RWPE1 (cell line): Measurements from ENCODE around the gene SH3BP4.

Experiments
- CTCF ChIA-PET: fragments of 350-600 bp; sonication (Branson Sonifier 250); formaldehyde crosslinking; extraction: SDS; loops from one replicate; lab custom pipeline; 2021; lab: Yijun Ruan, JAX
- POLR2A ChIA-PET: fragments of 400-600 bp; formaldehyde crosslinking; extraction: SDS; loops from one replicate; lab custom pipeline; 2020; ENCODE audit warnings: antibody characterized with exemption; ENCODE audit not compliant: low non-redundant PET; lab: Yijun Ruan, JAX
- DNase-seq: peaks from one replicate; pipeline ENCODE4 v3.0.0; 2012; ENCODE audit warnings: low spot score
- H3K27ac ChIP-seq: fragments of 450-650 bp; 2 replicates; pipeline ENCODE4 v1.5.1; 2017
- TF ChIP-seq, protein P1 (sequence below): fragments of 450-650 bp; conservative IDR thresholded peaks from 2 replicates; pipeline ENCODE4 v1.5.1; 2017; ENCODE audit warnings: low read depth, mild to moderate bottlenecking

SH3BP4 gene

DNA sequence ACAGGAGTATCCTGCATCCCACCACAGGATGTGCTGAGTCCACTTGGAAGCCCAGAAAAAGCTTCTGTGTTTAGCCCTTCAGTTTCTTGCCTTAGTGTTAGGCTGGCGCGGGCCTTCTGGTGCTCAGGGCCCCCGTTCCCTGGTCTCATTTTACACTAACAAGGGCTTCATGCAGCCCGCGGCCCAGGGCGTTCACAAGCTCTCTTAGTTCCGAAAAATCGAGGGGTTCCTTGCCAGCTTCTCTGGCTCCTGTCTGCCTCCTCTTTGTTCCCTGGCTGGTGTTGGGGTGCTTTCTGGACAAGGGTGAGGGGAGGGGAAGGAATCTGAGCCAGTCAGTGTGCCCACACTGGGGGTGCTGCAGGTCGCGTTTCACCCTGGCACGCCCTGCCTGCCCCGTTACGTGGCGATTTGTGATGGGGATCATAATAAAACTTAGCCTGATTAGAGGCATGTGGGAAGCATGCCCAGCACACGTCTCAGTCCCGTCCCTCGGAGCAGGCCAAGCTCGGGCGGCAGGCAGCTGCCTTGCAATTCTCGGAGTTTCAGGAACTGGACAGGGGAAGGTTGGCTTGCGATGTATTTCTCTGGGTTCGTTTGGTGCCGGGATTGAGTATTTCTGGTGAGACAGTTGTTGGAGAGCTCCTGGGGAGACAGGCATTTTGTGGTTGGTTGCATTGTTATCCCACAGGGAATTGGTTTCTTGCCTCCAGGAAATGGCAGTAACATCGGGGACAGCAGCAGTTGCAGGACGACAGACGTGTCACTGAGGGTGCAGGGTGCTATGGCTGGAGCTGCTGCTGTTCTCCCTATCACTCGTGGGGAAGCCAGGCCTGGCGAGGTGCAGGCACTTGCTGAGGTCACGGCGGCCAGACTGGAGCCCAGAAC, 22.9 kb downstream of the SH3BP4 start:
- ChIA-PET POLR2A (no interaction called here), CTCF (interaction anchor here (0.6 kb wide), 1 partner anchor 91 kb away, joined by 3 read pairs; no protein-coding TSS in a partner anchor)
- no peak for DNase-seq
- TF ChIP-seq, protein P1, sequence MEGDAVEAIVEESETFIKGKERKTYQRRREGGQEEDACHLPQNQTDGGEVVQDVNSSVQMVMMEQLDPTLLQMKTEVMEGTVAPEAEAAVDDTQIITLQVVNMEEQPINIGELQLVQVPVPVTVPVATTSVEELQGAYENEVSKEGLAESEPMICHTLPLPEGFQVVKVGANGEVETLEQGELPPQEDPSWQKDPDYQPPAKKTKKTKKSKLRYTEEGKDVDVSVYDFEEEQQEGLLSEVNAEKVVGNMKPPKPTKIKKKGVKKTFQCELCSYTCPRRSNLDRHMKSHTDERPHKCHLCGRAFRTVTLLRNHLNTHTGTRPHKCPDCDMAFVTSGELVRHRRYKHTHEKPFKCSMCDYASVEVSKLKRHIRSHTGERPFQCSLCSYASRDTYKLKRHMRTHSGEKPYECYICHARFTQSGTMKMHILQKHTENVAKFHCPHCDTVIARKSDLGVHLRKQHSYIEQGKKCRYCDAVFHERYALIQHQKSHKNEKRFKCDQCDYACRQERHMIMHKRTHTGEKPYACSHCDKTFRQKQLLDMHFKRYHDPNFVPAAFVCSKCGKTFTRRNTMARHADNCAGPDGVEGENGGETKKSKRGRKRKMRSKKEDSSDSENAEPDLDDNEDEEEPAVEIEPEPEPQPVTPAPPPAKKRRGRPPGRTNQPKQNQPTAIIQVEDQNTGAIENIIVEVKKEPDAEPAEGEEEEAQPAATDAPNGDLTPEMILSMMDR = no peak
- no peak overlapping the region for H3K27ac ChIP-seq

DNA sequence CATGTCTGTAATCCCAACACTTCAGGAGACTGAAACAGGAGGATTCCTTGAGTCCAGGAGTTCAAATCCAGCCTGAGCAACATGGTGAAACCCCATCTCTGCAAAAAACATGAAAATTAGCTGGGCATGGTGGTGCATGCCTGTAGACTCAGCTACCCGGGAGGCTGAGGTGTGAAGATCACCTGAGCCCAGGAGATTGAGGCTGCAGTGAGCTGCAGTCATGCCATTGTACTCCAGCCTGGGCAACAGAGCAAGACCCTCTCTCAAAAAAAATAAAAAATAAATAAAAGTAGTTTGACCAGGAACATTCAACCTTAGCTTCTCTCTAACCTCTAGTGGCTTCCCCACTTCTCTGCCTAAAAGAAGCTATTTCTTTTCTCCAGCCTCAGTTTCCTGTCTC, 23.8 kb downstream of the SH3BP4 start:
- ChIA-PET CTCF (no interaction called here), POLR2A (no interaction called here)
- TF ChIP-seq, protein P1 = no peak
- no peak for DNase-seq
- no peak overlapping the region for H3K27ac ChIP-seq

DNA sequence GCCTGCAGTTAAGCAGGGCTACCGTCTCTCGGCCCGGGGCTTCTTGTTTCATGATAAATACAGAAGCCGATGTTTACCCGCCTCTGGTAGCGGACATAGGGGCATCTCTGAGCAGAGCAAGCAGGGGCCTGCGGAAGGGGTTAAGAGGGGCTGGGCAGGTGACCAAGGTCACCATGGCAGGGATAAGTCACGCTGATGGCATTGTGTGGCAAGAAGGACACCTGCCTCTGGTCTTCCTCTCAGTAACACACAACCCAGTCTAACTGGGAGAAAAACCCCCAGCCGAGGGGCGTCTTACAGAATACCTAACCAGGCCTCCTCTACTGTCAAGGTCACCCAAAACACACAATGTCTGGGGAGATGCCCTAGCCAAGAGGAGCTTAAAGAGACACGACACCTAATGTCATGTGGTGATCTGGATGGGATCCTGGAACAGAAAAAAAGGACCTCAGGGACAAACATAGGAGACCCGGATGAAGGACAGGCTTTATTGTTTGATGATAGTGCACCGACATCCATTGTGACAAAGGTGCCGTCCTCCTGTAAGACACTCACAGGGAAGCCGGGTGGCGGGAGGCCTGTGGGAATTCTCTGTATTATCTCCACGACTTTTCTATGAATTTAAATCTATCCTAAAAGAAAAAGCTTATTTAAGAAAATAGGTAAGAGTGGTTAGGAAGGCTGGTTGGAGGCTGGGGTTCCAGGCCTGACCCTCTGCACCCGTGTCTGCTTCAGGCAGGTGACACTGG, 24.8 kb downstream of the SH3BP4 start:
- TF ChIP-seq, protein P1 = no peak
- ChIA-PET CTCF (interaction anchor here (0.7 kb wide), 2 partner anchors 50 to 58 kb away, joined by 3 read pairs; no protein-coding TSS in a partner anchor), POLR2A (no interaction called here)
- H3K27ac ChIP-seq = no peak overlapping the region; the same call in 1 of the 2 replicates
- DNase-seq = no peak

DNA sequence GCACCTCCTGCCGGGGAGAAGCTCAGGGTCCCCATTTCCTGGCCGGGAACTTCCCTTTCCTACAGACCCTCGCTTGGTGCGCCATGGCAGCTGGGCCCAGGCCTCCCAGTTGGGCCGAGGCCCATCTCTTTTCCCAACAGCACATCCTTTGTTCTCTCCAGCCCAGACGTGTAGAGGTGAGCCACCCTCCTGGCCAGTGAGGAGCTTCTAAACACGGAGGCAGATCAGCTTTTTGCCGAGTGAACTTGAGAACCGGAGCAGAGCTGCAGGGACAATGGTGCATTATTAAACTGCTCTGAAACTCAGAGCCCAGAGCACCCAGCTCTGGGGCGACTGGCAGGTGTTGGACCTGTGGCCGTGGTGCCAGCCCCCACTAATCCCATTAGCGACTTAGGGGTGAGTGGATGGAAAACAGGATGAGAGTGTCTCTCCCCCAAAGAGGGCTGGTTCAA, 25.4 kb downstream of the SH3BP4 start:
- TF ChIP-seq, protein P1 = no peak
- H3K27ac ChIP-seq = no peak overlapping the region; the same call in 1 of the 2 replicates
- POLR2A ChIA-PET = no interaction called here
- no peak for DNase-seq
- CTCF ChIA-PET = interaction anchor here (0.7 kb wide), 1 partner anchor 58 kb away, joined by 3 read pairs; no protein-coding TSS in a partner anchor

DNA sequence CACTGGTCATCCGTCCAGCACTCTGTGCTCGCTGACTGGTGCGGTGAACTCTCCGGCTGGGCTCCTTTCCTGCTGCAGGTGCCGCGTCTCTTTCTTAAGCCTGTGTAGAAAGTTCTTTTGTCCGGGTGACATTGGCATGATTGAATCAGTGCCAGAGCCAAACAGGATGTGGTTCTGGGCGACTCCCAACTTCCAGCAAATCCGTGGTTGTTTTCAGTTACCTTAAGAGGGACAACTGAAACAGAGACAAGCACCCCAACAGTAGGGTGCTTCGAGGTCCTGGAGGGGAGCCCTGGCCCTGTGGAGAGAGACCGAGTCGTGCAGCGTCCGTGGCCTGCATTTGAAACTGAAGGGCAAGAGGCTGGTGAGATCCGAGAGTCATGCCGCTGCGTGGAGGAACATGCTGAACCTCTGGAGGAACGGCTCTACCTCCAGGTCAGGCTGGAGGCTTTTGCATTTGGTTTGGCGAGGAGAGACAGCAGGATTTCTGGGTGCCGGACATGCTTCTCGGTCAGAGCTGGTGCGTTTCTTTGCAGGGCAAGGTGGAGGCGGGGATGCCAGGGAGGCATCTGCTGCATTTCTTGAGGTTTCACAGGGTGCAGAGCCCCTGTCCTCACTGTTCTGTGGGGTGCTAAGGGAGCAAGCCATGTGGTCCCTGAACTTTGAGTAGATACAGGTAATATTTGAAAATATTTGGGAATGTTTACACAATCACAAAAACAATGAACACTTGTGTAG, 26.8 kb downstream of the SH3BP4 start:
- DNase-seq = peak; percentile 50
- ChIA-PET CTCF (no interaction called here), POLR2A (no interaction called here)

More for the DNA sequence above, 26.8 kb downstream of the SH3BP4 start:
- H3K27ac ChIP-seq = peak overlapping the region; percentile 89
- TF ChIP-seq, protein P1 = no peak
